ENCODE measurements around the gene TM4SF18. TPM values are rescaled to one million over a fixed set of nuclear protein-coding genes. Genes with fewer than 3 reads are reported as not detected.

TM4SF18 gene
- total RNA-seq, 1 donor from 2014 or later, result 6.5 TPM

DNA sequence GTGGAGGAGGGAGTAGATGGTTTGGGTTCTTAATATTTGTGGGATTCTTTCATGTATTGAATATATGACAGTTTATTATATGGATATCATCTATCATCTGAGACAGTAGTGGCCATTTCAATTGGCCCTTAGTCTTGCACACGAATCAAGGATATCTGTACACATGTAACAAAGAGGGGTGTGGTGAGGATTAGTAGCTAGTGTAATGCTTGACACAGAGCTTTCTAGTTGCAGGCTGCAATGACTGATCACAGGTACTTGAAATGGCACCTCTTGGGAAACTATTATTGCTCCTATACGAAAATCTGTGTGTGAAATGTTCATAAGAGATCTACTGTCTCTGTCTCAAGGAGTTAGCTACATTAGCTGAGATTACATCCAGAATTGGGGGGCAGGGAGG is 31.2 kb upstream of the TM4SF18 start:
- Histone ChIP-seq H3K27me3 (ENCODE audit: low read depth) (no peaks in the 10 kb centered on the region), H3K9me3 (no peaks in the 10 kb centered on the region), H3K27ac (no peak overlapping the region), H3K4me3 (no peak overlapping the region), H3K4me1 (peaks cover 4% of the 10 kb centered on the region), H3K36me3 (no peaks in the 10 kb centered on the region)
- DNase-seq, result no peak
- intact Hi-C loops (cut with DNase I), result no loop called here
- no peak for ATAC-seq
- TF ChIP-seq CTCF (IDR thresholded peaks at IDR 0.05), result no peak

DNA sequence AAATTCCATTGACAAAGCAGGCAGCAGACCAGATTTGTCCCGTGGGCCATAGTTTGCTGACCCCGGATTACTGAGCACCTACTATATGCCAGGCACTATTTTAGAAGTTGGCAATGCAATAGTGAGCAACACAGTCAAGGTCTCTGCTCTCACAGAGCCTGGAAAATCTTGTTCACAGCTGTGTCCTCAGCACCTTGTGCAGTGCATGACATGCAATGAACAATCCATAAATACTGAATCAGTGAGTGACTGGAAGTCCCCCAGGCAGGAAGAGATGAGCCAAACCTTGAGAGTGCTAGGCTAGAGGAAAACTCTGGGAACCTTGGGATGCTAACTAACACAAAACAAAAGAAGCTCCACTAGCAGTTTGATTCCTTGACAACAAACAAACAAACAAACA is 29.6 kb upstream of the TM4SF18 start:
- intact Hi-C loops (cut with DNase I), result no loop called here
- Histone ChIP-seq H3K27ac (no peak overlapping the region), H3K9me3 (no peaks in the 10 kb centered on the region), H3K27me3 (ENCODE audit: low read depth) (no peaks in the 10 kb centered on the region), H3K36me3 (no peaks in the 10 kb centered on the region), H3K4me1 (no peaks in the 10 kb centered on the region), H3K4me3 (no peak overlapping the region)
- ATAC-seq, result no peak
- DNase-seq, result no peak
- no peak for TF ChIP-seq CTCF (IDR thresholded peaks at IDR 0.05)

- DNase-seq, result no peak
- intact Hi-C loops (cut with DNase I), result no loop called here
- no peak for ATAC-seq
- H3K27me3 ChIP-seq (ENCODE audit: low read depth), result no peaks in the 10 kb centered on the region
- no peak overlapping the region for H3K4me3 ChIP-seq
- no peak overlapping the region for H3K27ac ChIP-seq
- H3K9me3 ChIP-seq, result no peaks in the 10 kb centered on the region
- no peaks in the 10 kb centered on the region for H3K36me3 ChIP-seq
- H3K4me1 ChIP-seq, result no peaks in the 10 kb centered on the region
- no peak for TF ChIP-seq CTCF (IDR thresholded peaks at IDR 0.05)
These were observed 28.9 kb upstream of the TM4SF18 start for GRCh38 chr3:149362366-149362765.

DNA sequence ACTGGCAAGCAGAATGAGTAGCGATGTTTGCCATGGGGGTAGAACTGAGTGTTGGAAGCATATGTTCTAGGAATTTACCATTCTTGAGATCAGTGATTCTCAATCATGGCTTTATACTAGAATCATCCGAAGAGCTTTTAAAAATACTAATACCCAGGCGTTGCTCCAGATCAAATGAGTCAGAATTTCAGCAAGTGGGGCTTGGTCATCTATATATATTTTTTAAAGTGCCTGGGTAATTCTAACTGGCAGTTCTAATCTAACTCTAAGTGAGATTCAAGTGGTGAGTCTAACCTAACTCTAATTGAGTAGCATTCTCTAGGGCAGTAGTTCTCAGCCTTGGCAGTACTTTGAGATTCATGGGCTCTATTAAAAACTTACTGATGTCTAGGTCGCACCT is 23.2 kb upstream of the TM4SF18 start:
- Histone ChIP-seq H3K27ac (no peak overlapping the region), H3K27me3 (ENCODE audit: low read depth) (no peaks in the 10 kb centered on the region), H3K4me3 (no peak overlapping the region), H3K4me1 (no peaks in the 10 kb centered on the region), H3K9me3 (no peaks in the 10 kb centered on the region), H3K36me3 (no peaks in the 10 kb centered on the region)
- TF ChIP-seq CTCF (IDR thresholded peaks at IDR 0.05), result no peak
- DNase-seq (no peak), ATAC-seq (no peak)
- intact Hi-C loops (cut with DNase I), result no loop called here

DNA sequence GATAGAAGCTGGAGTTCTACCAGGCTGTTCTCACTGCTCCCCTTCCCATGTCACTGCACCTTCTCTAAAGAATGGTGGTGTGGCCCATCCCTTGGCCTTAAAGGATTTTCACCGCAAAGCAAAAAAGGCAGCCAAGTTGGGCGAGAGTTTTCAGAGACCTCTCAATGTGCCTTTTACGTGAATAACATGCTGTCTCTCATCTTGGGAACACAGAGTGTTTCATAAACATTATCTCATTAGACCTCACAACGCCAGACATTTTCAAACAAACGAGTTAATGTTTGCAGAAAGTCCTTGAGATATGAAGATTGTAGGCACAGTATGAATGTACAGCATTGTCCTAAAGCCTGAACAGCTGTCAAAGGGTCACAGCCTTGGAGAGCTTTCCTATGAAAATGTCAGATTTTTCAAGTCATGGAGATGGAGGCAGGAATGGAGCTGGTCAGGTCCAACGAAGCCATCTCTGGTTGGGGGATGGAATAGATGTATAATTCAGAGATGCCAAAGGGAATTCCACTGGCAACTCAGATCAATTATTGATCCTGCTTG is 22.7 kb upstream of the TM4SF18 start:
- Histone ChIP-seq H3K27me3 (ENCODE audit: low read depth) (no peaks in the 10 kb centered on the region), H3K9me3 (no peaks in the 10 kb centered on the region), H3K4me3 (no peak overlapping the region), H3K4me1 (no peaks in the 10 kb centered on the region), H3K36me3 (no peaks in the 10 kb centered on the region), H3K27ac (no peak overlapping the region)
- DNase-seq (no peak), ATAC-seq (peak in 1 of 2 donors; percentile 76)
- intact Hi-C loops (cut with DNase I), result no loop called here
- no peak for TF ChIP-seq CTCF (IDR thresholded peaks at IDR 0.05)
